LNCAP (cell line): Measurements from ENCODE around the gene APLP2.

Experiments used
- CTCF ChIP-seq: fragments of 450-650 bp; IDR thresholded peaks from 2 replicates; pipeline ENCODE4 v1.5.1; 2017; ENCODE audit warnings: mild to moderate bottlenecking

APLP2 gene

GRCh38 chr11:130102301-130103249 is 32.9 kb downstream of the APLP2 start:
- TF ChIP-seq CTCF, result no peak

GRCh38 chr11:130103296-130103814 is 33.7 kb downstream of the APLP2 start:
- TF ChIP-seq CTCF, result no peak

- TF ChIP-seq CTCF, result no peak
Measured at GRCh38 chr11:130106381-130106780, 36.7 kb downstream of the APLP2 start.

GRCh38 chr11:130109386-130109785 is 39.7 kb downstream of the APLP2 start:
- no peak for TF ChIP-seq CTCF

GRCh38 chr11:130110339-130111108 is 40.8 kb downstream of the APLP2 start:
- no peak for TF ChIP-seq CTCF

GRCh38 chr11:130112071-130112830 is 42.6 kb downstream of the APLP2 start:
- no peak for TF ChIP-seq CTCF

- TF ChIP-seq CTCF, result no peak
Measured at GRCh38 chr11:130114281-130114680, 44.6 kb downstream of the APLP2 start.
